CD1c-positive myeloid dendritic cell (primary cell): ENCODE measurements around the gene SPRY2.
A peak's percentile ranks its signal among the peaks of the same experiment; 100 is the strongest.

ENCODE experiments used
- DNase-seq: peaks from one replicate; pipeline ENCODE4 v3.0.0-alpha.2; 2016; ENCODE audit errors: extremely low spot score

SPRY2 gene

DNA sequence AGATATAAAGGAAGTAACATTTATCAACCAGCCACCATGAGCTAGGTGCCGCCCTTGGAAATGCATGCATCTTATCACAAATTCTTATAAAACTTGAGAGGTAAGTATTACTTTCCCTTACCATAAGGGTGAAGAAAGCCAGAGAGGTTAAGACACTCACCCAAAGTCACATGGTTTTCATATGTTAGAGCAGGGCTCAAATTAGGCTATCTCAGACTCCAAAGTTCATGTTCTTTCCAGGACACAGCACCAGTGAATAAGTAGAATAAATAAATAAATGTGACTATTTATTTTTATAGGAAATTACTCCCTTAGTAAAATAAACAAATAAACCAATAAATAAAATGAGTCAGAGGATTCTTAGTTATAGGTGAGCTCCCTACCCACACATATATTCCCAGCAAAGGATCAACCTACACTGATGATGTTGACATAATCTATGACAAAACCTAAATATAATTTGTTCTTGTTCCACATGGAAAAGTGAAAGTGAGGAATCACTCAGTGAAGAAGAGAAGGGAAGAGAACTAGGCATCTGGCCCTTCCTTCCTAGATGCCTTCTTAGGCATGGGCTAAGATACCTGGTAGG is 27.2 kb downstream of the SPRY2 start:
- no peak for DNase-seq

DNA sequence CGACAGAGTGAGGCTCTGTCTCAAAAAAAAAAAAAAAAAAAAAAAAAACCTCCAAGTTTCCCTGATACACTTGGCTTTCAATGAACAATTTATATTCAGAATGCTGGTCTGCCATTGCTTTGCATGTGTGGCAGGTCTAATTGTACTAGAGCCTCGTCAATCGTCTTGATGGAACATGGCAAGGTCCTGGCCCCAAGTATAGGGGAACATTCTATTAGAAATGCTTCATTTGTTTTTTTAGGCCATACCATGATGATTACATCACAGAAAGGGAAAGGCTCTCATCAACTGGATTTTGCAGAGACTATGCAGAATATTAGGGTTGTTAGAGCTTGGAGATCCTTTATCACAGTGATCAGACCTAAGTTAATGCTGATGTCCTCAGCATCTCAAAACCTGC is 28.0 kb downstream of the SPRY2 start:
- DNase-seq = no peak

DNA sequence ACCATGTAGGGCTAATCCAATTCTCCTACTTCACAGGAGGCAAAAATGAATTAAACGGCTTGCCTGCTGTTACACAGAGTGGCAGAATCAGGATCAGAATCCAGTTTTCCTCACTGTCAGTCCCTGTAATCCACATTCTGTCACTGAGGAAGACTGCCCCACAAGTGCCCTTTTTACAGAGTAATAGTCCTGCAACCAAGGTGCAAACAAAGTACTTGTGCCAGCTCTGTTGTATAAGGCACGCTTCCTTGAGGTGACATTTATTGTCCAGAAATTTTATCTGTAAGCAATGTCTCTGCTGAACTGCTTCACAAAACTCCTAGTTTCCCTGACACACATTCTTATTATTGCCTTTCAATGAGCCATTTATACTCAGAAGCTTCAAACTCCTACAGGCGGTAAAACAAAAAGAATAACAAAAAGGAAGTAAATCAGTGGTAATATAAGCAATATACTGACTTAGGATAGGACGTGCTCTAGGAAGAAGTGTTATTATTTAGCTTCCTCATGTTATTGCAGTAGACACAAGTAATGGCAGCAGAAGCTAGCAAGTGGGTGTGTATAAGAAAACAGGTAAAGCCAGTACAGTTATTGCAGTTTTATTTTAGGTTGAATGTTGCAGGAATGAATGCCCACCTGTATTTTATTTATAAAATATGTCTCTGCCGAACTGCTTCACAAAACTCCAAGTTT is 28.8 kb downstream of the SPRY2 start:
- no peak for DNase-seq

DNA sequence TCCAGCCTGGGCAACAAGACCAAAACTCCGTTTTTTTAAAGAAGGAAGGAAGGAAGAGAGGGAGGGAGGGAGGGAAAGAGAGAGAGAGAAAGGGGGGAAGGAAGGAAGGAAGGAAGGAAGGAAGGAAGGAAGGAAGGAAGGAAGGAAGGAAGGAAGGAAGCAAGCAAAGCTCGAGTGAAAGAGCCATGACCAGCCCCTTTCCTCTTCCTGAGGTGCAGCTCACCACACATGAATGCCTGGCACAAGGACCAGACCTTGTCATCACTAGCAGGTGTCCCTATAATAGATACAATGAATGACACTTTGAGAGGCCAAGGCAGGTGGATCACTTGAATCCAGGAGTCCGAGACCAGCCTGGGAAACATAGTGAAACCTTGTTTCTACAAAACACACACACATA is 31.0 kb downstream of the SPRY2 start:
- DNase-seq = no peak

DNA sequence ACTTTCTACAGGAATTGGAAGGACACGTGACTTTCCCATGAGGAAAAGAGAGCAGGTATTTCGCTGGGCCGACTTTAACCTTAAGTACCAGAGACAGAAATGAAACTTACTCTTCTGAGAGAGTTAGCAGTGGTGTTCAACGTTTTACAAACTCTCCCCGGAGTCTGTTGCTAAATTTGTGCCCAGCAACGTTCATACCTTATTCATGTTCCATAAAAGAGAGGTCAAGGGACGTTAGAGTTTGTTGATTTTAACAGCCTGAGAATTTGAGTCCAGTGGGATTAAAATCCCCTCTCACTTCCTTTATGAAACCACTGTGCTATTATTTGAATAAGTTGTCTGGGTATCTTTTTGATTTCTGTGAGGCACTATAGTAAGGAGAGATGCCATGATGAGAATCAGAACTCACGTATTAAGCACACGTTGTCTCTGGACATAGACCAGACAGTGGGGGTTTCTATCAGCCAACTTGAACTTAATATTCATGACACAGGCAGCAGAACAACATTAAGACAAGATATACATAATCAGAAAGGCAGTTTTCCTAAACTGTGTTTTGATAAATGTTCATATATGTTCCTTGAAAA is 33.4 kb downstream of the SPRY2 start:
- DNase-seq = no peak

DNA sequence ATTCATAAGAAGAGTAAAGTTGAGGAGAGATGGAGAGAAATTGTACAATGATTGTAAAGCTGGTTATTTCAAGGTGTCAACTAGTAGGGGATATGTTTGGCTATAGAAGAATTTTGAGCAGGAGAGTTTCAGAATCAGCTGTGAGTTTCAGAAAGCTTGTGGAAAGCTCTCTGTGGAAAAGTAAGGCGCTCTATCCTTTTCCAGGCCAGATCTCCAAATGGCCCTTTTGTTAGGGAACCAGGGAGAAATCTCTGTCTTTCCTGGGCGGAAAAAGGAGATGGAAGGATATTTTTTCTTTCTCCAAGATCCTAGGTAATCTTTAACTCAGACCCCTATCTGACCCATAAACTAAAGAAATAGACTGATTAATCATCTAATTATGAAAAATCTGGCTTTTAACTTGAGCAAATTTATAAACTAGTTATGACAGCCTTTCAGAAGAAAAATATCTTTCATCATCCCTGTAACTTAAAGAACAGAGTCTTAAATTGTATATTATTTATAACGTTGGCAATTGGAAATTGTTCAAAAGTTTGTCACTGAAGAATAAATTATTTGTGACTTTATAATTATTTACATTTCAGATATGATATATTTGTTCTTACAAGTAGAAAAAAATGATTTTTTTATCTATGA is 34.5 kb downstream of the SPRY2 start:
- DNase-seq = no peak

DNA sequence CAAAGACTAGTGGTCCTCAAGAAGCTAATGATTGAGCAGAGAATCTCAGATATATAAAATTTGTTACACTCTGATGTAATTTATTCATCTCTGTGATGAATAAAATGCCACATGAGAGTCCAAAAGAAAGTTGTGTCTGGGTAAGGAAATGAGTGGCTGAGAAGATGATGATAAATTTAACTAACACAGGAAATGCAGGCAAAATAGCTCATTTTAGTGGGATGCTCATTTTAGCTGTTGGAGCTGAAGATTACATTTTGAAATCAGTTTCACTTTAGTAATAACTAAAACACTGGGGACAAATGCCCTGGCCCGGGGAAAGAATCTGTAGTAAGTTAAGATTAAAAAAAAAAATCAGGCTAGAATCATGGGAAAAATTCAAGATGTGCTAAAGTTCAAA is 35.2 kb downstream of the SPRY2 start:
- no peak for DNase-seq

DNA sequence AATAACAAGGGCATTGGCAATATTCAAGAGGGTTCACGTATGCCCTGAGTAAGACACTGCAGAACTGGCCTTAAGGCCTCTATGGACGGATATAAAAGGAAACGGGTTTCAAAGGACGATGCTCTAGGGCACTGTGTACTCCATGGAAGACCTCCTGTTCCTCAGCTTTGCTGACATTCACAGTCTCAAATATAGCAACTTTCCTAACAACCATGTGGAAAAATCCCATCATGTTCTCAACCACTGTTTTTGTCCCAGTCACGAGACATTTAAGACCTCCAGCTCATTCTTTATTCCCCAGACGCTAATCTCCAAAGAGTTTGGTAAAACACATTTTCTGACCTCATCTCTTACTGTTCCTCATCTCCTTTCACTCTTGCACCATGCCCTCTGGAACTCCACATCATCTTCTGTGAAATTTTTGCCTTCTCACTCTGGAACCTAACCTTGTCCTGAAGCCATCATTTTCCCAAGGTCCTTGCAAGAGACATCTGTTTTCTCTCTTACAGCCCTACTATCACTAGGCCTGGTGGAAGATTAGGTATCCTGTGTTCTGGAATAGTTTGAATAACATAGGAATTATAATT is 37.6 kb downstream of the SPRY2 start:
- no peak for DNase-seq

DNA sequence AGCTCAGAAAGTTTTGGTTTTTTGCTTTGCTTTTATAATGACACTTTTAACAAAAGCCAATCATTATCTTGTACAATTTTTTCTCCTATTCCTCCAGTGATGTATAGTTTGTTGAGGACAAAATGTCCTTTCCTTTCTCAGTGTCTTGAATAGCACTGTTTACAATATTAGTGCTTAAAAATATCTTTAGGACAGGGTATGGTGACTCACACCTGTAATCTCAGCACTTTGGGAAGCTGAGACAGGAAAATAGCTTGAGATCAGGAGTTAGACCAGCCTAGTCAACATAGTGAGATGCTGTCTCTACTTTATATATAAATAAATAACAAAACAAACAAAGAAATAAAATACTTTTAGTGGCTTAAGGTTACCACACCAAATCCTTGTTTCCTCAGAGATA is 41.9 kb downstream of the SPRY2 start:
- no peak for DNase-seq

DNA sequence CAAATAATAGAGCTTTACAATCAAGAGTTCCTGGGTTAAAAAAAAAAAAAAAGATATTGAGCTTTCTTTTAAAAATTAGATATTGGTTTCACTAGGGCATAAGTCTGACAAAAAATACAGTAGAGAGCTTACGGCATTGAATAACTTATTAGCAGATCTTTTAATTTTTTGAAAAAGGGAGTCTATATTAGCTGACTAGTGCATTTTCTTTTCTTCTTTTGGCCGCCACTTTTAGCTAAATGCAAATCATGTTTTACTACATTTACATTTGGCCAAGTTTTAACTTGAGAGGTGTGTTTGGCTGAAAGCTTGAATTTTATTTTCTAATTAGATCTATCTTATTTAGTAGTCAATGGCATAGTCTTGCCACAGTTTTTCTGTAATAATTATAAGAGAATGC is 43.4 kb downstream of the SPRY2 start:
- no peak for DNase-seq

DNA sequence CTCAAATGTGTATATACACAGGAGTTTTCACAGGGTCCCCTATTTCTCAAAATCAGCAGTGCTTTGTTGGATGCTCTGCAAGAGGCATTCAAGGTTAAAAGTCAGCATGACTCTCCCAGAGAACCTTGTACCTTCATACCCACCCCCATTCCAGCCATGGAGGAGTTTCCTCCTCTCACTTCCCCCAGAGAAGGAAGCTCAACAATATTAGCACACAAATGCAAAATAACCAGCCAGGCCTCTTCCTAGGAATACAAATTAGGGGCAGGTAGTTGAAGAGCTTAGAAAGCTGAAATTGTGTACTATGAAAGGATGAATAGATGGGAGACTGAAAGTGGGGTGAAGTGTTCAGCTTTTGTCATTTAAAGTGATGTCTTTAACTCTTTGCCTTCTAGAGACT is 43.8 kb downstream of the SPRY2 start:
- DNase-seq = peak; percentile 57

DNA sequence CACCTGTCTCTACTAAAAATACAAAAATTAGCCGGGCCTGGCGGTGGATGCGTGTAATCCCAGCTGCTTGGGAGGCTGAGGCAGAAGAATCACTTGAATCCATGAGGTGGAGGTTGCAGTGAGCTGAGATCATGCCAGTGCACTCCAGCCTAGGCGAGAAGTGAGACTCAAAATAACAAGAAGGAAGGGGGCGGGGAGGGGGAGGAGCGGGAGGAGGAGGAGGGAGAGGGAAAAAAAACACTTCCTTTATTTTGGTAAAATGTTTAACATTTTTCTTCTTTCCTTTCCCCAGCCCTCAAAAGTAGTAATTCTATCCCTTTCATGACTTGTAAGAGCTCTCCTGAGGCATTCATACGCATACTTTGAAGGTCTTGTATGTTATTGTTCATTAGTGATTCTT is 44.3 kb downstream of the SPRY2 start:
- peak; percentile 41 for DNase-seq

DNA sequence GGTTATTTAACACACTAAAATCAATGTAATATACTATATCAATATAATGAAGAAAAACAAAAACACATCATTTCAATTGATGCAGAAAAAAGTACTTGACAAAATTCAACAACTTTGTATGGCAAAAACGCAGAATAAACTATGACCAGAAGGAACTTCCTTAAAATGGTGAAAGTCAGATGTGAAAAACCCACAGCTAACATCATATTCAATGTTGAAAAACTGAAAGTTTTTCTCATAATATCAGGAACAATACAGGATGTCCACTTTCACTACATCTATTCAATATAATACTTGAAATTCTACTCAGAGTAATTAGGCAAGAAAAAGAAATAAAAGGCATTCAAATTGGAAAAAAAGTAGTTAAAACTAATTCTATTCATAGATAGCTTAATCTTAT is 50.3 kb downstream of the SPRY2 start:
- DNase-seq = no peak
